WI38 (cell line): ENCODE data around the gene AQP3.
A peak's percentile ranks its signal among the peaks of the same experiment; 100 is the strongest.

Experiments
- H3K4me3 ChIP-seq: 2 replicates; pipeline ENCODE4 v1.5.1; 2011; ENCODE audit warnings: low read depth, mild to moderate bottlenecking, control low read depth, low read length
- TF ChIP-seq, protein P1 (sequence below): IDR thresholded peaks from 2 replicates; pipeline ENCODE4 v1.5.1; 2012; ENCODE audit warnings: low read depth, mild to moderate bottlenecking, control low read depth, low read length

AQP3 gene

DNA sequence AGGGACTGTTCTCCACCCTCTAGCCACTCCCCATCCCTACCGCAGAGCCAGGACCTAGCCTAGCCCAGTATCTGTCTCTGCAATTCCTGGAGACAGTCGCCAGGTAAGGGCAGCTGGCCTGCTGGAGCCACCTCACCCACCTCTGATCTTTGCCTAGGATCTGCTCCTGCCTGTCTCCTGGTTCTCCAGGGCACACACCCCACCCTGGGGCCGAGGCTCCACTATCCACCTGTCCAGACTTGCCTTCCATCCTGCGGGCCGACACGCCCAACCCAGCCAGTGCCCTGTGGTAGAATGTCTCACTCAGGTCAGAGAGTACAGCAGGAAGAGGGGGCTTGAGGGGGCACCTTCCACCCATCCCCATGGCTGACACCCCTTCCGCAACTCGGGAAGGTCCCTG, 29.3 kb downstream of the AQP3 start:
- TF ChIP-seq, protein P1, sequence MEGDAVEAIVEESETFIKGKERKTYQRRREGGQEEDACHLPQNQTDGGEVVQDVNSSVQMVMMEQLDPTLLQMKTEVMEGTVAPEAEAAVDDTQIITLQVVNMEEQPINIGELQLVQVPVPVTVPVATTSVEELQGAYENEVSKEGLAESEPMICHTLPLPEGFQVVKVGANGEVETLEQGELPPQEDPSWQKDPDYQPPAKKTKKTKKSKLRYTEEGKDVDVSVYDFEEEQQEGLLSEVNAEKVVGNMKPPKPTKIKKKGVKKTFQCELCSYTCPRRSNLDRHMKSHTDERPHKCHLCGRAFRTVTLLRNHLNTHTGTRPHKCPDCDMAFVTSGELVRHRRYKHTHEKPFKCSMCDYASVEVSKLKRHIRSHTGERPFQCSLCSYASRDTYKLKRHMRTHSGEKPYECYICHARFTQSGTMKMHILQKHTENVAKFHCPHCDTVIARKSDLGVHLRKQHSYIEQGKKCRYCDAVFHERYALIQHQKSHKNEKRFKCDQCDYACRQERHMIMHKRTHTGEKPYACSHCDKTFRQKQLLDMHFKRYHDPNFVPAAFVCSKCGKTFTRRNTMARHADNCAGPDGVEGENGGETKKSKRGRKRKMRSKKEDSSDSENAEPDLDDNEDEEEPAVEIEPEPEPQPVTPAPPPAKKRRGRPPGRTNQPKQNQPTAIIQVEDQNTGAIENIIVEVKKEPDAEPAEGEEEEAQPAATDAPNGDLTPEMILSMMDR: no peak
- no peak overlapping the region for H3K4me3 ChIP-seq

GRCh38 chr9:33416996-33417395, 30.4 kb downstream of the AQP3 start:
- TF ChIP-seq, protein P1: no peak

GRCh38 chr9:33415501-33416038, 31.8 kb downstream of the AQP3 start:
- TF ChIP-seq, protein P1: peak; percentile 75
- no peak overlapping the region for H3K4me3 ChIP-seq

More at GRCh38 chr9:33416996-33417395, 30.4 kb downstream of the AQP3 start:
- no peak overlapping the region for H3K4me3 ChIP-seq

- H3K4me3 ChIP-seq: no peak overlapping the region
- TF ChIP-seq, protein P1: no peak
Measured at GRCh38 chr9:33414889-33415500, 32.4 kb downstream of the AQP3 start.

DNA sequence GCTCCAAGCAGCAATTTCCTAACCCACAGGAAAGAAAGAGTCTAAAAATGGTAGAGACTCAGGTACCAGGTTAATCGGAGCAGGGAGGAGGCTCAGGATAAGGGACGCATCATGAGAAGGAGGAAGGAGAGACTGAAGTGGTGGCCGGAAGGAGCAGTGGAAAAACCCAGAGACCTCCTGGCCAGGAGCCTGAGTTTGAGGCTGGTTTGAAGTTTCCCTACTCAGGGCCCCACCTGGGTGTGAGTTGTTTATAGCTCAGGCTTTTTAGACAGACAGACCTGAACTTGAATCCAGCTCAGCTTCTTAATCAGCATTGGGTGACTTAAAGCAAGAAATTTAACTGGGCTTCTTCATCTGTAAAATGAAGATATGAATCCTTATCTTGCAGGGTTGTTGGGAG, 33.1 kb downstream of the AQP3 start:
- no peak overlapping the region for H3K4me3 ChIP-seq
- TF ChIP-seq, protein P1: no peak

- no peak overlapping the region for H3K4me3 ChIP-seq
- TF ChIP-seq, protein P1: no peak
Measured at GRCh38 chr9:33408087-33408486, 39.3 kb downstream of the AQP3 start.

DNA sequence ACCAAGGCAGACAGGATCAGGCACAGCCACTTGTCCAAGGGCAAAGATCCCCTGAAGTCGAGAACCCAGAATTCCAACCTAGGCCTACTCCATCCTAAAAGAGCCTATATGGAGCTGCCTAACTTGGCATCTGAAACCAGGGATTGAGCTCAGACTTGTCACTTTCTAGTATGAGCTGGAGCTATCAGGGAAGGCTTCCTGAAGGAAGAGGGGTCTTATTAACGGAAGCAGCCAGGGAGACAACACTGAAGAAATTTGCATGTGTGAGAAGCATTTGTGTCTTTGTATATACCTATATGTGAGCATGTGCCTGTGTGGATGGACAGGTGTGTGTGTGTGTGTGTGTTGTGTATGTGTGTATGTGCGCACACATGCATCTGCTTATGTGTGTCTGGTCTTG, 40.3 kb downstream of the AQP3 start:
- TF ChIP-seq, protein P1: no peak
- H3K4me3 ChIP-seq: no peak overlapping the region
